ENCODE results near the gene FXYD1. TPM values are rescaled to one million over a fixed set of nuclear protein-coding genes. Genes with fewer than 3 reads are reported as not detected.

Gene FXYD1
- total and polyA plus RNA-seq, 2 of the 8 experiments (the other 6 are each of a cell fraction or from before 2014, with no cell fraction given), result 1.6 to 8.1 TPM

GRCh38 chr19:35174226-35174625 lies 35.6 kb downstream of the FXYD1 start:
- CTCF ChIA-PET (ENCODE audit: partially characterized antibody), result interaction anchor here (1.0 to 2.5 kb wide), 5 partner anchors 13 to 130 kb away, joined by 3 to 10 read pairs (median 3); partner anchors contain the start of gene FXYD5
- WGBS, 2 experiments (ENCODE audit: extremely low coverage in 1 of 2, insufficient coverage in 1 of 2, insufficient read length in 1 of 2, insufficient replicate concordance in 2 of 2, low coverage in 1 of 2, low lambda C conversion rate in 2 of 2, missing lambda C conversion rate in 1 of 2), result 87% methylated on average over 6 of the region's 6 CpGs; no CpG with 5 or more reads in 1 of the 2 experiments

More at GRCh38 chr19:35174226-35174625, 35.6 kb downstream of the FXYD1 start:
- Histone ChIP-seq H2AK5ac (ENCODE audit: low read depth, low read length) (no peak overlapping the region), H2BK15ac (ENCODE audit: low read length) (no peak overlapping the region), H3K23ac (ENCODE audit: insufficient read length) (no peak overlapping the region), H2BK12ac (ENCODE audit: low read depth, low read length) (no peak overlapping the region), H2AFZ (ENCODE audit: low read length) (no peak overlapping the region), H3K23me2 (ENCODE audit: low read depth, low read length) (no peaks in the 10 kb centered on the region), H4K91ac (replicated peaks; ENCODE audit: insufficient read length, low read length) (no peak overlapping the region), H4K20me1 (replicated peaks in 1 of 2; ENCODE audit: control insufficient read depth in 1 of 2, insufficient read depth in 2 of 2, low read length in 2 of 2) (no peaks in the 10 kb centered on the region), H3K27me3 (replicated peaks in 1 of 4; ENCODE audit: control insufficient read depth in 3 of 4, extremely low read depth in 1 of 4, insufficient read depth in 3 of 4, low read length in 3 of 4) (no peaks in the 10 kb centered on the region), H3K56ac (replicated peaks; ENCODE audit: insufficient read length, low read depth, low read length) (no peak overlapping the region), H3K4me2 (ENCODE audit: insufficient read depth in 1 of 2, low read depth in 2 of 2, low read length in 2 of 2) (no peak overlapping the region), H3K79me1 (ENCODE audit: low read depth, low read length) (no peaks in the 10 kb centered on the region), H4K8ac (ENCODE audit: extremely low read depth, insufficient read depth, low read length) (no peak overlapping the region), H3K79me2 (ENCODE audit: control insufficient read depth in 1 of 2, insufficient read depth in 2 of 2, low read length in 2 of 2) (no peaks in the 10 kb centered on the region), H3K36me3 (ENCODE audit: control insufficient read depth in 2 of 4, insufficient read depth in 4 of 4, low read length in 3 of 4) (peaks cover 0 to 7% (median 3%) of the 10 kb centered on the region in 4 experiments; a peak in 1 of 8 replicates), H3K27ac (ENCODE audit: low read depth, low read length) (no peak overlapping the region), H3K4ac (replicated peaks; ENCODE audit: insufficient read length, low read depth, low read length) (no peak overlapping the region), H2BK5ac (ENCODE audit: low read depth, low read length) (no peak overlapping the region), H4K5ac (ENCODE audit: insufficient read length, low read depth, low read length) (no peak overlapping the region), H3K9ac (replicated peaks in 1 of 4; ENCODE audit: extremely low read depth in 1 of 4, low read depth in 3 of 4, low read length in 3 of 4) (no peak overlapping the region), H2BK20ac (ENCODE audit: low read length) (no peak overlapping the region), H3K9me3 (ENCODE audit: insufficient read depth in 2 of 2, low read depth in 1 of 2, low read length in 1 of 2) (no peaks in the 10 kb centered on the region), H2BK120ac (replicated peaks; ENCODE audit: low read depth, low read length) (no peak overlapping the region), H3K18ac (ENCODE audit: extremely low read depth, low read length) (no peak overlapping the region), H3K14ac (ENCODE audit: insufficient read length) (no peak overlapping the region), H3K4me3 (ENCODE audit: extremely low read depth in 1 of 4, insufficient read depth in 2 of 4, low read depth in 3 of 4, low read length in 4 of 4) (no peak overlapping the region), H3K4me1 (replicated peaks in 1 of 4; ENCODE audit: control insufficient read depth in 3 of 4, insufficient read depth in 4 of 4, low read length in 3 of 4) (no peaks in the 10 kb centered on the region)
- FAIRE-seq (no peak), DNase-seq (ENCODE audit: low read depth in 1 of 2, low spot score in 2 of 2) (no peak)
- no peak for TF ChIP-seq SP4 (IDR thresholded peaks at IDR 0.05; ENCODE audit: low read length)
- TF ChIP-seq SIN3A (conservative IDR thresholded peaks at IDR 0.05 in 1 of 2, IDR thresholded peaks at IDR 0.05 in 1 of 2; ENCODE audit: low read depth in 1 of 2, low read length in 2 of 2), result no peak
- no peak for TF ChIP-seq CBX5 (IDR thresholded peaks at IDR 0.05; ENCODE audit: low read depth, low read length)
- no peak for TF ChIP-seq FOSL1 (IDR thresholded peaks at IDR 0.05; ENCODE audit: insufficient read depth, low read depth, low read length)
- POLR2A ChIA-PET (ENCODE audit: partially characterized antibody), result interaction anchor here (0.7 to 4.0 kb wide), 3 partner anchors 8 to 571 kb away, joined by 3 to 28 read pairs (median 21); partner anchors contain the start of genes PSENEN and U2AF1L4

Measured in H1 (cell line).